ENCODE measurements around the gene PRKAG2.
A peak's percentile ranks its signal among the peaks of the same experiment; 100 is the strongest.
"Not testable (repeated sequence)": the region's sequence is repeated elsewhere in the genome, so short reads cannot be mapped to it uniquely, and the experiment has no call there.

The PRKAG2 gene

GRCh38 chr7:151552352-151553028 lies 324.4 kb downstream of the PRKAG2 start:
- DNase-seq (ENCODE audit: low read depth, low spot score), result no peak

- DNase-seq (ENCODE audit: low read depth, low spot score), result no peak
Observed at GRCh38 chr7:151551820-151552219, 325.1 kb downstream of the PRKAG2 start.

DNA sequence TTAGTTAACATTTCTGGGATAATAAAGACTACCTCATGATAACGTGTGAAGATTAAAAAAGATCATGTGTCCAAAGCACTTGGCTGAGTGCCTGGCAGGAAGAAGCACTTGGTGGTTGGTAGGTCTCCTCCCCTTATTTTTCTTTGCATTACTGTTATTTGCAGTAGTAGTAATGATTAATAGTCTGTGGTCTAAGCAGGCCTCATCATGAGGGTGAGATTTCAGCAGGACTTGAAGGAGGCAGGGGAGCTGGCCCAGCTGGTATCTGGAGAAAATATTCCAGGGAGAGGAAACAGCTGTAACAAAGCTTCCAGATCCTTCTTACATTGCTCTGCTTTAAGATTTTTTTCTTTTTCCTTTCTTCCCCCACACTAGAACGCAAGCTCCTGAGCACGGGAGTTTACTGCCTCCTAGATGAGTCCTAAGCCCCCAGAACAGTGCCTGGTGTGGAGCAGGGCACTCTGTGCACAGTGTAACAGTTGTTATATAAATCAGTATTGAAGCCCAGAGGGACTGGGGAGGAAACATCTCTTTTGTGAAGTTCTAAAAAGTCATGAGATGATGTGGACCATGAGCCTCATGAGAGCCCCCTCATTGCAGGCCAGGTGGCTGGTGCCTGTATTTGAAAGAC lies 326.1 kb downstream of the PRKAG2 start:
- no peak for DNase-seq (ENCODE audit: low read depth, low spot score)

- DNase-seq (ENCODE audit: low read depth, low spot score), result no peak
Observed at GRCh38 chr7:151549644-151550043, 327.3 kb downstream of the PRKAG2 start.

- no peak for DNase-seq (ENCODE audit: low read depth, low spot score)
Observed at GRCh38 chr7:151549083-151549482, 327.8 kb downstream of the PRKAG2 start.

DNA sequence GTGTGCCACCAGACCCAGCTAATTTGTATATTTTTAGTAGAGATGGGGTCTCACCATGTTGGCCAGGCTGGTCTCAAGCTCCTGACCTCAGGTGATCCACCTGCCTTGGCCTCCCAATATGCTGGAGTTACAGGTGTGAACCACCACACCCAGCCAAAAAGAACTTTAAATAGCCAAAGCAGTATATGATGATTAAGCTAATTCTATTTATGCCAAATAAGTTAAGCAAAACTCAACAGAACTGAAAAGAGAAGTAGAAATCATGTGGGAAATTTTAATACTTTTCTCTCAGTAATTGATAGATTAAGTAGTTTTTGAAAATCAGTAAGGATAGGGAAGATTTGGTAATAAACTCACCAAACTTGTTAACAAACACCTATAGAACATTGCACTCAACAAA lies 332.7 kb downstream of the PRKAG2 start:
- no peak for DNase-seq (ENCODE audit: low read depth, low spot score)

- no peak for DNase-seq (ENCODE audit: low read depth, low spot score)
Observed at GRCh38 chr7:151542606-151543130, 334.2 kb downstream of the PRKAG2 start.

GRCh38 chr7:151541709-151542499 lies 335.0 kb downstream of the PRKAG2 start:
- DNase-seq (ENCODE audit: low read depth, low spot score), result no peak

GRCh38 chr7:151540146-151540545 lies 336.8 kb downstream of the PRKAG2 start:
- DNase-seq (ENCODE audit: low read depth, low spot score), result no peak

- DNase-seq (ENCODE audit: low read depth, low spot score), result no peak
Observed at GRCh38 chr7:151539088-151539671, 337.7 kb downstream of the PRKAG2 start.

GRCh38 chr7:151537818-151538561 lies 338.9 kb downstream of the PRKAG2 start:
- no peak for DNase-seq (ENCODE audit: low read depth, low spot score)

DNA sequence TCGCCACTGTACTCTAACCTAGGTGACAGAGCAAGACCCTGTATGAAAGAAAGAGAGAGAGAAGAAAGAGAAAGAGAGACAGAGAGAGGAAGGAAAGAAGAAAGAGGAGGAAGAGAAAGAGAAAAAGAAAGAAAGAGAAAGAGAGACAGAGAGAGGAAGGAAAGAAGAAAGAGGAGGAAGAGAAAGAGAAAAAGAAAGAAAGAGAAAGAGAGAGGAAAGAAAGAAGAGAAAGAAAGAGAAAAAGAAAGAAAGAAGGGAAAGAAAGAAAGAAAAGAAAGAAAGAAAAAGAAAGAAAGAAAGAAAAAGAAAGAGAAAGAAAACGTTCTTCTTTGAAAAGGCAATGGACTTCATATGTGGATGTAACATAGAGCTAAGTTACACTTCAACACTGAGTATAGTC lies 340.7 kb downstream of the PRKAG2 start:
- not testable (repeated sequence) for DNase-seq (ENCODE audit: low read depth, low spot score)

- no peak for DNase-seq (ENCODE audit: low read depth, low spot score)
Observed at GRCh38 chr7:151529842-151530241, 347.1 kb downstream of the PRKAG2 start.

GRCh38 chr7:151524845-151525244 lies 352.1 kb downstream of the PRKAG2 start:
- DNase-seq (ENCODE audit: low read depth, low spot score), result no peak

DNA sequence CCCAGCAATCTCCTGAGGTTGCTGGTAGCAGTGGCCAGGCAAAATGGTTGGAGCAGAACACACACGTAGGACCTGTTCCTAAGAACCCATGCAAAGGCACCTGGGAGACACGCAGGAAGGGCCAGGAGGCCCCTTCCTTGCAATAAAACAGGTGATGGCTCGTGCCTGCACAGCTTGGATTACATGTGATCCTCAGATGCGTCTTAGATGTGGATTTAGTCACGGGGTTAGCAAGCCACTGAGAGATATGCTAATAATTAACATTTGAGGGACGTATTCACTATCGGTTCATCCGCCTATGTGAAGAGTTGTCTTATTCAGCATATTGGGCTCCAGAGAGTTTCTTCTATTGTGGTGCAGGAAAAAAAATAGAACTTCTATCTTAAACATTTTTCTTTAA lies 352.6 kb downstream of the PRKAG2 start:
- DNase-seq (ENCODE audit: low read depth, low spot score), result no peak

DNA sequence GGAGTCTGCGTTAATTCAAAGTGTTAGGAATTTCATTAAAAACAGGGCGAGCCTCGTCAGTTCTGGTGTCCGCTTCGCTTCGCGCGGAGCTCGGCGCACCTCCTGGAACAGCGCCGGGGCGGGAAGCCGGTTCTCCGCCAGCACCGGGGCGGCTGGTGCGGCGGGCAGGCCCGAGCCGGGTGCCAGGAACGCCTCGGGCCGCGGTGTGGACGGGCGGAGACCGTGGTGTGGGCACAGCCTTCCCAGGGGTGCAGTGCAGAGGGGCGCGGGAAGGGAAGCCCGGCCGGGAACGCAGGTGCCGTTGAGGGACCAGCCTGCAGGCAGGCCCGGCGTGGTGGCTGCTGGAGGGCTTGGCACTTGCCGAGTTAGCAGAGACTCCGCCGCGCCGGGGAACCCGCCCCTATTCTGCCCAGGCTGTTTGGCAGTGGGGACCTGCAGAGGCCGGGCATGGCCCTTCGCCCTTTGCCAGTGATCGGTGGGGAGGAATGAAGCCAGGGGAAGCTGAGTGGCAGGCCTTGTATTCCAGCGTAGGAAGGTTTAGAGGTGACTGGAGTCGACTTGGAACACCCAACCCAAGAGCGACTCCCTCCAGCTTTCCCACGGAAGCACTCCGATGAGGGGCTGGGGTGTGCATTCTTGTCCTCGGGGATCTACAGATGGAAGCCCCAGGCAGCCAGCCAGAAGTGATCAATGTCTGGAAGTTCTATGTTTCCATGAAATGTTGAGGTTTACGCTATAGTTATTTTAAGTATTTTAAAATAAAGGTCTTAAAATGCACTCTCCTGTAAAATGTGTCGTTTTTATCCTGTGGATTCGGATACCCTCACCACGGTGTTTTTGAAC lies 356.3 kb downstream of the PRKAG2 start:
- peak; percentile 22 for DNase-seq (ENCODE audit: low read depth, low spot score)

DNA sequence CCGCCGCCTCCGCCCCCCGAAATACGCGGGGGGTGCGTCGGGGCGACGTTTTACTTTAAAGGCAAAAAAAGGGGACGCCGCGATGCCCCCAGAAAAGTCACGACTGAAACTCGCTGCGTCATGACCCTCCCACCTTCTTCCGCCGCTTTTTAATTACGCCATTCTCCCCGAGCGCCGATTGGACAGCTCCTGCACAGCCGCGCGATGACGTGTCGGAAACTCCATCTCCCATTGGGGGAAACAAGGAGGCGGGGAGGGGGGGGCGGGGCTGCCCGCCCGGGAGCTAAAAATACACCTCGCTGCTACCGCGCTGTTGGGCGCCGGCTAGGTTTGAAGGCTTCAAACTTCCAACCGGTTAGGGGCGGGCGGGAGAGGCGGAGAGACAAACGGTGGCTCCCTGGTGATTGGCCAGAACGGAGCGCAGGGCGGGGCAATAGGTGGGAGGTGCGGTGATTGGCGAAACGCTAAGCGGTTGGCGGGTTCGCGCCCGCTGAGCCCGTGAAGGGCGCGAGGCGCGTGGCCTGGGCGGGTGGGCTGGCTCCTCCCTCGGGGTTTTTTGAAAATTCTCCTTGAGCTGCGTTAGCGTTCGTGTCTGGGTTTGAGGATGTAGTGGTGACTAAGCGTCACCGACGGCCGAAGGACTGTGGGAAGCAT lies 357.0 kb downstream of the PRKAG2 start, which contains the start of gene RHEB:
TSS of gene RHEB (minus strand) at position 131 of the 654 bp plus-strand sequence. CDS start 384 bp downstream, outside the sequence.
- peak; percentile 97 for DNase-seq (ENCODE audit: low read depth, low spot score)

DNA sequence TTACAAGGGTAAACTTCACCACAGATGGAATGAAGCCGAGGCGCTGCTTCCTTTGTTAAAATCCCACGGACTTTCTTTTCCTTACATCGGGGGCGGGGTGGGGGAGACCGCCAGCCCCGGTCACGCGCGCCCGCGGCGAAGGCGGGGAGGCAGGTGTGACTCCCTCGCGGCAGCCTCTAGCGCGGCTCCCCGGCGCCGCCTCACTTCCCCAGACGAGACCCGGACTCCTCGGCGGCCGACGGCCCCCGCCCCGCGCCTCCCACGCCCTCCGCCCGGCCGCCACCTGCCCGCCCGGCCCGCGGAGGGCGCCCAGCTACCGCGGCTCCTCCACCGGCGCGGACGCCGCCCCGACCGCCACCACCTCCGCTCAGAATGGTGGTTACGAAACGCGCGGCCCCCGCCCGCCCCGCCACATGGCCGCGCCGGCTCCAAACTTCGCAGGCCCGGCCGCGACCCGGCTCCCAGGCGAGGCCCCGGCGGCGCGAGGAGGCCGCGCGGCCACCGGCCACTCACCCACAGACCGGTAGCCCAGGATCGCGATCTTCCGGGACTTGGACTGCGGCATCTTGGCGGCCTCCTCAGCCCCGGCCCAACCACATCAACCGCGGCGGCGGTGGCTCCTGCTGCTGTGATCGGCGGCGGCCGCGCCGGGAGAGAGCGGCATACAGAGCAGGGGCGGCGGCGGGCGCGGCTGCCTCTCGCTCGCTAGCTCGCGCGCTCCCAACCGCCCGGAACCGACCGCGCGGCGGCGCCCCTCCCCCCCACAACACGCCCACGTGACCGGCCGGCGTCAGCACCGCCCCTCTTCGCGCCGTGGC lies 357.8 kb downstream of the PRKAG2 start:
- DNase-seq (ENCODE audit: low read depth, low spot score), result peak; percentile 23
